GM19463 (cell line): ENCODE measurements around the gene RRP8.
A peak's percentile ranks its signal among the peaks of the same experiment; 100 is the strongest.

ENCODE experiments used
- ATAC-seq: cut with Tn5 transposase; IDR thresholded peaks from one replicate; pipeline ENCODE4 v1.9.1; 2021; ENCODE audit warnings: mild to moderate bottlenecking, moderate library complexity; ENCODE audit not compliant: unreplicated experiment

Gene RRP8

GRCh38 chr11:6603287-6604080 lies at the start of gene RRP8, which contains the start of gene ILK:
RRP8 (minus strand) TSS chr11:6603616; CDS start chr11:6603502, 114 bp downstream.
ILK (plus strand) TSS chr11:6603774; CDS start chr11:6604272, 498 bp downstream.
- ATAC-seq = peak; percentile 76

- no peak for ATAC-seq
These were observed 49.7 kb upstream of the RRP8 start for GRCh38 chr11:6653097-6653496.

GRCh38 chr11:6652182-6652581 lies 48.8 kb upstream of the RRP8 start:
- ATAC-seq = no peak

- no peak for ATAC-seq
These were observed 47.6 kb upstream of the RRP8 start for GRCh38 chr11:6650980-6651379.

- ATAC-seq = no peak
These were observed 46.7 kb upstream of the RRP8 start for GRCh38 chr11:6650104-6650503.

- ATAC-seq = no peak
These were observed 45.1 kb upstream of the RRP8 start for GRCh38 chr11:6648501-6648900.

GRCh38 chr11:6647836-6648235 lies 44.4 kb upstream of the RRP8 start:
- no peak for ATAC-seq

- peak; percentile 92 for ATAC-seq
These were observed 43.7 kb upstream of the RRP8 start for GRCh38 chr11:6646918-6647679.

- ATAC-seq = no peak
These were observed 43.1 kb upstream of the RRP8 start for GRCh38 chr11:6646576-6646917.

- no peak for ATAC-seq
These were observed 42.7 kb upstream of the RRP8 start for GRCh38 chr11:6646071-6646470.

- ATAC-seq = no peak
These were observed 39.5 kb upstream of the RRP8 start for GRCh38 chr11:6642957-6643356.

GRCh38 chr11:6640985-6641701 lies 37.7 kb upstream of the RRP8 start:
- ATAC-seq = no peak

GRCh38 chr11:6640036-6640984 lies 36.9 kb upstream of the RRP8 start:
- ATAC-seq = no peak

GRCh38 chr11:6638429-6638828 lies 35.0 kb upstream of the RRP8 start:
- ATAC-seq = no peak

GRCh38 chr11:6637871-6638270 lies 34.5 kb upstream of the RRP8 start:
- no peak for ATAC-seq

GRCh38 chr11:6636480-6636879 lies 33.1 kb upstream of the RRP8 start:
- ATAC-seq = no peak

- ATAC-seq = no peak
These were observed 31.9 kb upstream of the RRP8 start for GRCh38 chr11:6635082-6635932.

- no peak for ATAC-seq
These were observed 31.1 kb upstream of the RRP8 start for GRCh38 chr11:6634534-6634933.
